HG03103 (cell line): ENCODE results near the gene DGKK.

ENCODE experiments used
- ATAC-seq: cut with Tn5 transposase; IDR thresholded peaks from one replicate; pipeline ENCODE4 v1.9.1; 2021; ENCODE audit warnings: low read depth; ENCODE audit not compliant: unreplicated experiment

Gene DGKK, protein sequence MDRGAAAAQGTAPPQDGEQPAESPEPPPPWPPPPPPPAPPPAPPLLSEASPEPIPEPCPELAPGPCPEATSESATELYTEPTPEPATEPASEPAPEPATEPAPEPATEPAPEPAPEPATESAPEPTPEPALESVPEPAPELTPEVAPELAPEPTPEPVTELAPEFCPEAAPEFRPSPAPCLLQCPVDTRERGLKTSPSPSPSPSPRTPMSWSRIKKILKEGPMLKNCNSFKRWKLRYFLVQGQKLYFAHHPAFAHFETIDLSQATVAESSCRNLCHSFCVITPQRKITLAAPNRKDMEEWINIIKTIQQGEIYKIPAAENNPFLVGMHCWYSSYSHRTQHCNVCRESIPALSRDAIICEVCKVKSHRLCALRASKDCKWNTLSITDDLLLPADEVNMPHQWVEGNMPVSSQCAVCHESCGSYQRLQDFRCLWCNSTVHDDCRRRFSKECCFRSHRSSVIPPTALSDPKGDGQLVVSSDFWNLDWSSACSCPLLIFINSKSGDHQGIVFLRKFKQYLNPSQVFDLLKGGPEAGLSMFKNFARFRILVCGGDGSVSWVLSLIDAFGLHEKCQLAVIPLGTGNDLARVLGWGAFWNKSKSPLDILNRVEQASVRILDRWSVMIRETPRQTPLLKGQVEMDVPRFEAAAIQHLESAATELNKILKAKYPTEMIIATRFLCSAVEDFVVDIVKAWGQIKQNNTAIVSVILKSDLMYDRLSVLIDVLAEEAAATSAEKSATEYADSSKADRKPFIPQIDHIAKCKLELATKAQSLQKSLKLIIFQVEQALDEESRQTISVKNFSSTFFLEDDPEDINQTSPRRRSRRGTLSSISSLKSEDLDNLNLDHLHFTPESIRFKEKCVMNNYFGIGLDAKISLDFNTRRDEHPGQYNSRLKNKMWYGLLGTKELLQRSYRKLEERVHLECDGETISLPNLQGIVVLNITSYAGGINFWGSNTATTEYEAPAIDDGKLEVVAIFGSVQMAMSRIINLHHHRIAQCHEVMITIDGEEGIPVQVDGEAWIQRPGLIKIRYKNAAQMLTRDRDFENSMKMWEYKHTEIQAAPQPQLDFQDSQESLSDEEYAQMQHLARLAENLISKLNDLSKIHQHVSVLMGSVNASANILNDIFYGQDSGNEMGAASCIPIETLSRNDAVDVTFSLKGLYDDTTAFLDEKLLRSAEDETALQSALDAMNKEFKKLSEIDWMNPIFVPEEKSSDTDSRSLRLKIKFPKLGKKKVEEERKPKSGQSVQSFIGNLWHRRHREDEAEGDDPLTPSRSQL

GRCh38 chrX:50470103-50471031 is at the start of gene DGKK:
TSS of gene DGKK (minus strand) at chrX:50470825. CDS start at chrX:50470678, 147 bp downstream.
- no peak for ATAC-seq

DNA sequence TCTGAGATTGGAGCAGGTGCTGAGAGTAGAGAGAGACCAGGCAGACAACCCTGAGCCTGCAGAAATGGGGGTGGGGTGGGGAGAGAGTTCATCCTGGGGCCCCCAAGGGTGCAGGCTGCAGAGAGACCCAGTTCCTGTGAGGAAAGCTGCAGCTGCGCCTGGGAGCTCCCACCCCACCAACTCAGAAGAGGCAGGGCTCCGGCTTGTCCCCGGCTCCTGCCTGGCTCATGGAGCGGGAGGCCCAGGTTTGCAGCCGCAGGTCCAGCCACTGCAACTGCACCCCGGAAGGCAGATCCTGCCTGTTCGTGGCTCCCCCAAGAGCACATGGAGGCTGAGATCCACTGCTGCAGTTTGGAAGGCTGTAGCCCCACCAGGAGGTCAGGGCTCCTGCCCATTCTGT is 44.2 kb upstream of the DGKK start:
- no peak for ATAC-seq

- no peak for ATAC-seq
These were observed 26.5 kb upstream of the DGKK start for GRCh38 chrX:50497114-50497513.

- ATAC-seq = no peak
These were observed 25.0 kb upstream of the DGKK start for GRCh38 chrX:50495616-50496015.

- no peak for ATAC-seq
These were observed 22.1 kb upstream of the DGKK start for GRCh38 chrX:50492720-50493119.

- no peak for ATAC-seq
These were observed 14.0 kb upstream of the DGKK start for GRCh38 chrX:50484662-50485061.

- no peak for ATAC-seq
These were observed 12.7 kb upstream of the DGKK start for GRCh38 chrX:50483283-50483682.

GRCh38 chrX:50475208-50475607 is 4.6 kb upstream of the DGKK start:
- ATAC-seq = no peak

GRCh38 chrX:50471390-50471789 is 765 bp upstream of the DGKK start:
- no peak for ATAC-seq

DNA sequence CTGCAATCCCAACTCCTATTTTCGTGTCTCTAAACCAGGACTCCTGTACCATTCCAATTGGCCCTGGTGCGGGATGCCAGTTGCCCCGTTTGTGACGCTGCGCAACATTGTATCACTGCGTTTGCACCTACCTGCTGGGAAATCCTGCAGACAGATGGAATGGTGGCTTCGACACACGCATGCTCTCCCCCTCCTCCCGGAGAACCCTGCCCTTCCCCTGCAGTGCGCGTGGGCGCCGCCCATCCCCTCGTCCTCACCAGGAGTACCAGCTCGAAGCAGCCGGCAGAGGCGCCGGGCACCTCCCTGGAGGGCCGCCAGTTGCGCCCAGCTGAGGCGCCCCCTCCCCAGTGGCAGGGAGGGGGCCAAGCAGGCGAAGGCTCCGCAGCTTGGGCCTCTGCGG is 1.4 kb downstream of the DGKK start:
- no peak for ATAC-seq

- no peak for ATAC-seq
These were observed 11.0 kb downstream of the DGKK start for GRCh38 chrX:50459615-50460014.

DNA sequence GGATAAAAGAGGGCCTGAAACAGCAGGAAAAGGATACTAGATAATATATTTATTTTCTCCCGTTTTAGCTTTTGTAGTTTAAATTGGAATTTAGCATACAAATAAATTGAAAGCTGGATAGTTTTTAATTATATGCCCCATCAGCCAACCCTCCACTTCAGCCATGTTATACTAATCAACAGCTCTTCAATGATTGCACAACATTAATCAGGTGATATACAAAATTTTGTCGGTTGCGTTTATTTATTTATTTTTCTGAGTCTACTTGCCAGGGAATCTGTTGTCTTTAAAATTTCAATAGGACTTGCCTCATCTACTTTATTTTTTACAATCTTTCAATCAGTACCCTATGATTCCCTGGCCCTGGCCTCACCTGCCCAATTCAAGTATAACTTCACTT is 12.1 kb downstream of the DGKK start:
- no peak for ATAC-seq

GRCh38 chrX:50456712-50457484 is 13.7 kb downstream of the DGKK start:
- ATAC-seq = no peak

DNA sequence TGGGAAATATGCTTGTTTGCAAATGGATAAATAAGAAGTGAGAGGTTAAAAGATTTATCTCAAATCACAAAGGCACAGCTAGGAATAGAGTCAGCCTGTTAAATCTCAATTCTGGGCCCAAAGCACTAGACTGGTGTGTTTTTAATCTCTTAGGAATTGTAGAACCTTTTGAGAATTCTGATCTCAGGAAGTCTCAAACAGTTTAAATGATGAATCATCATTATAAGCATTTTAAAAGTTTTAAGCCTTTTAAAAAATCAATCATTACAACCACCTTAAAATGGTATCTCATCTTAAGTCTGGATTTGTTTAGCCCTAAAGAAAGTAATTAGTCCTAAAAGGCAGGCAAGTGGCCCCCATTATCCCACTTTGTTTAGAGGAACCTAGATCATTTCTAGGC is 17.8 kb downstream of the DGKK start:
- no peak for ATAC-seq

- no peak for ATAC-seq
These were observed 20.3 kb downstream of the DGKK start for GRCh38 chrX:50450324-50450723.

- ATAC-seq = no peak
These were observed 22.1 kb downstream of the DGKK start for GRCh38 chrX:50448565-50448964.

- no peak for ATAC-seq
These were observed 23.1 kb downstream of the DGKK start for GRCh38 chrX:50447535-50447934.

DNA sequence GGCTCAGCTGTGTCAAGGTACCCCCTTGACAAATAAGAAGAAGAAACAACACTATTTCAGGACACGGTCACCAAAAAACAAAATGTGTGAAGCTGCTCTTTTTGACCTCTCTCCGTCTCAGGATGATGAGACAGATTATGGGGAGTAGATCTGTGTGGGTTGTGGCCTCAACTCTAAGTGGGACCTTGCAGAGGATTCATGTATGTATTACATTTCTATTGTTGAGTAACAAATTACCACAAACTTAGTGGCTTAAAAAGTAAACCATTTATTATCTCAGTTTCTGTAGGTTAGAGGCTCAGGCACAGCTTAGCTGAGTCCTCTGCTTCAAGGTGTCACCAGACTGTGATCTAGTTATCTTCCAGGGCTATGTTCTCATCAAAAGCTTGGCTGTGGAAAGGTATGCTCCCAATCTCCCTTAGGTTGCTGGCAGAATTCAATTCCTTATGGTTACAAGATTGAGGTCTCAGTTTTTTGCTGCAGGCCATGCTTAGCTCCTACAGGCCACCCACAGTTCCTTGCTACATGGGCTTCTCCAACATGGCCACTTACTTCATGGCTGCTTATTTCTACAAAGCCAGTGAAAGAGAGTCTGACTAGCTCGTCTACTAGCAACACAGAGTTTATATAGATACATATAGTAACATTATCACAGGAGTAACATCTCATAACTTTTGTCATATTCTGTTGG is 28.1 kb downstream of the DGKK start:
- no peak for ATAC-seq

- ATAC-seq = no peak
These were observed 33.8 kb downstream of the DGKK start for GRCh38 chrX:50436797-50437196.
